HG02870 (cell line): ENCODE measurements around the gene SAMSN1.
A peak's percentile ranks its signal among the peaks of the same experiment; 100 is the strongest.
"Not testable (repeated sequence)": the region's sequence is repeated elsewhere in the genome, so short reads cannot be mapped to it uniquely, and the experiment has no call there.

Experiments
- ATAC-seq: cut with Tn5 transposase; IDR thresholded peaks from one replicate; pipeline ENCODE4 v1.9.1; 2021; ENCODE audit warnings: mild to moderate bottlenecking, moderate library complexity; ENCODE audit not compliant: unreplicated experiment

Gene SAMSN1

GRCh38 chr21:14531757-14532316 is 14.3 kb downstream of the SAMSN1 start:
- no peak for ATAC-seq

DNA sequence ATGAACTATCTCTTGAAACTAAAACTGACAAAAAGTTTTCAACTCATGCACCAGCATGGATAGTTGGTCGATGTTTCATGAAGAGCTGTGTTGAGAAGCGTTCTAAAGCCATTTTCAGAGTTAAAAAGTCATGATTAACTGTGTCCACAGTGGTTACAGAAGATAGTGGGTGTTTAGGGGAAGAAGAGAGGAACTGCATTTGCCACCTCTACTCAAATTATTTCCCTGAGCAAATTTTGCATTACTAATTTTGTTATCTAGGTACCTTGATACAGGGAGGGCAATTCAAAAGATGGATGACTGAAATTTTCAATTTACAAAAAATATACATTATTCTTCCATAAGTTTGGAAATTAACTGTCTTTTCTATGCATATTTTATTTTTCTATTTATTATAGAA is 15.5 kb downstream of the SAMSN1 start:
- no peak for ATAC-seq

GRCh38 chr21:14528815-14529214 is 17.3 kb downstream of the SAMSN1 start:
- no peak for ATAC-seq

- no peak for ATAC-seq
Measured at GRCh38 chr21:14527696-14528652, 18.1 kb downstream of the SAMSN1 start.

- ATAC-seq = no peak
Measured at GRCh38 chr21:14526836-14527695, 19.0 kb downstream of the SAMSN1 start.

GRCh38 chr21:14526199-14526598 is 19.9 kb downstream of the SAMSN1 start:
- no peak for ATAC-seq

DNA sequence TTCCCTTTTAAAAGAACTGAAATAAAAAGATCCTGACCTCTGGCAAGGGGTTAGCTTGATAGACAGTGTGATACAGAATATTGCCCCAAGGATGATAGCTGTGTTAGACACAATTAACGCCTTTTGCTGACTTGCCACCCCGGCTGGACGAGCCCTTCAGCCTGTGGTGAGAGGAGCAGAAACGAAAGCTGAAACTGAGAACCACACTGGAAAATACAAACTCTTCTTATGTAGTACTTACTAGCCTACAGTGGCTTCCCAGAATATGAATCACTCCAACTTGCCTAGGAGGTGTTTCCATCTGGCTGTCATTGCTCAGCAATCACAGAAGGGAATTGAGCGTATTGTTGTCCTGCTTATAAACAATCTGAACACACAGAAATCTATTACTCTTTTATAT is 22.9 kb downstream of the SAMSN1 start:
- peak; percentile 86 for ATAC-seq

DNA sequence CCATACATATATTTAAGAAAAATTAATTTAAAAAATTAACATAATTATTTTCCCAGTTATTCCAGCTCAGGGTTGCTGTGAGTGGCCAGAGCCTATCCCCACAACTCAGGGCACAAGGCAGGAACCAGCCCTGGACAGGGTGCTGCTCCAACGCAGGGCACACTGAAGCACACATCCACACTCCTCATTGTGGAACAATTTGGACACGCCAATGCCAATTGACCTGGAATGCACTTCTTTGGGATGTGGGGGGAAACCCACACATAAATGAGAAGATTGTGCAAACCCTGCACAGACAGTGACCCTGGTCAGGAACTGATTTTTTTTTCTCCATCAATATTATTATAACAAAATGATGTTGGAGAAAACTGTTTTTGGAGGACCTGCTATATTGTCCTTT is 23.4 kb downstream of the SAMSN1 start:
- no peak for ATAC-seq

DNA sequence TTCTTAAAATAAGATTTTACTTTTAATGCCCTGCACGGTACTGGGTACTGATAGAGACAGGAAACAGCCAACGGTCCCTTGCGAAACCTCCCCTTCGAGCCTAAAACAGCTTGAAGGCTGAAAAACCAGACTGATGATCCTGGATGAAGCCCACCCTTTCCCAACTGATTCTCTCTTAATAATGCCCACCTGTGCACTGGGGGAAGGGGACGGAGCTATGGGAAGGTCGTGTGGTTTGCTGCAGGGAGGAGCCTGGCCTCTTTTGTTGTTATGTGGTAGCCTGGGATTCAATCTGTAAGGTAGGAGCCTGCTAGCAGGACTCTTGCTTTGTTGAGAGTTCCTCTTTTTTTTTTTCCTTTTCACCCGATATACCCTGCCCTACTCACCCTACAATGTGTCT is 25.6 kb downstream of the SAMSN1 start:
- no peak for ATAC-seq

DNA sequence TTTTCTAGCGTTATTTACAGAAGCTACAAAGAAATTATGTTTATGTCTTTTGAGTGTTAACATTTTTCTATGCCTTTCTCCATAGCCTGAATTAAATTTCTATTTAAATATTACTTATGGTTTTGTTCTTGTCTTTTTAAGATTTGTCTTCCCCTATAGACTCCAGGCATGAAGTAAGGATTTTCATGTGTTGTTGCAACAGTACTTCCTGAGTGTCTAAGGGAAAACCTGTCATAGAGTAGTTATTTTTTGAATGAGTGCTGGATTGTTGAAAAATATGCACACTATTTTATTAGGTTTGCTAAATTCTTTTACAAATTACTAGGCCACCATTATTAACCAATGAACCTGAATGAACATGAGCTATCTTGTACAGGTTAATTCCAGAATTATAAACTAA is 27.1 kb downstream of the SAMSN1 start:
- no peak for ATAC-seq

GRCh38 chr21:14513804-14514203 is 32.3 kb downstream of the SAMSN1 start:
- no peak for ATAC-seq

DNA sequence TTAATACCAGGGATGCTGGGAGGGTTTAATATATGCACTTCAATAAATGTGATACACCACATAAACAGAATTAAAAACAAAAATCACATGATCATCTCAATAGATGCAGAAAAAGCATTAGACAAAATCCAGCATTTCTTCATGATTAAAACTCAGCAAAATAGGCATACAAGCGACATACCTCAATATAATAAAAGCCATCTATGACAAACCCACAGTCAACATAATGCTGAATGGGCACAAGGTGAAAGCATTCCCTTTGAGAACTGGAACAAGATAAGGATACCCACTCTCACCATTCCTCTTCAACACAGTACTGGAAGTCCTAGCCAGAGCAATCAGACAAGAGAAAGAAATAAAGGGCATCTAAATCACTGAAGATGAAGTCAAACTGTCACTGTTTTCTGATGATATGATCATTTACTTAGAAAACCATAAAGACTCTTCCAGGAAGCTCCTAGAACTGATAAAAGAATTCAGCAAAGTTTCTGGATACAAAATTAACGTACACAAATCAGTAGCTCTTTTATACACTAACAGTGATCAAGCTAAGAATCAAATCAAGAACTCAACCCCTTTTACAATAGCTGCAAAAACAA is 39.2 kb downstream of the SAMSN1 start:
- ATAC-seq = not testable (repeated sequence)

GRCh38 chr21:14500873-14501272 is 45.2 kb downstream of the SAMSN1 start:
- ATAC-seq = no peak

DNA sequence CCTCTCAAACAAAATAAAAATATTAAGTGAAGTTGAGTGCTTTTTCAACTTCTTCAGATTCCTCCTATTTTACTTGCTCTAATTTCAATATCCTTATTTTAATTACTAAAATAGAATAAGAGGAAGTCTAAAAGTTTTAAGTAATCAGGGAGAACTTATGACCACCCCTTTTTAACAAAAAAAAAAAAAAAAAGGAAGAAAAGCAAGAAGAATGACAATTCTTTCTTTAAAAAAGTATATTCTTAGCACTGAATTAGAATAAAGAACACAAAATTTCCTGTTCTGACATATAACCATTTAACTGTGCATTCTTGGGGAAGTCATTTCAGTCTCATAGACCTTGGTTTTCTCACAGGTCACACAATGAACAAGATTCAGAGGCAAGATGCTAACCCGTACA is 46.8 kb downstream of the SAMSN1 start:
- no peak for ATAC-seq

DNA sequence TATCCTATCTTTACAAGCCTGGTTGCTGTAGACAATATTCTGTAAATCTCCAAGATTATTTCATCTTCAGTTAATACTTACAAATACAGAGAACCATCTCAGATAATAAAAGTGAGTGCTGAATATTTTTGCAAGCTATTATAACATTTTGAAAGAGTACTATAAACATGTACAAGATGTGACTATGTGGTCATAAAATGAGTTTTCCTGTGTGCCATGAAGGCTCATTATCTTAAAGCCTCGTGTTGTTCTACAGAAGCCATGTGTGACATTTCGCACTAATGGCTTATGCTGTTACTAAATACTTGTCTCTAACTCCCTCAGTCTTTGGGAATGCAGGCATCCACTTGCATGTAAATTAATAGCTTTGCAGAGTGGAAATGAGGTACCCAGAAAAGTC is 48.3 kb downstream of the SAMSN1 start:
- no peak for ATAC-seq

DNA sequence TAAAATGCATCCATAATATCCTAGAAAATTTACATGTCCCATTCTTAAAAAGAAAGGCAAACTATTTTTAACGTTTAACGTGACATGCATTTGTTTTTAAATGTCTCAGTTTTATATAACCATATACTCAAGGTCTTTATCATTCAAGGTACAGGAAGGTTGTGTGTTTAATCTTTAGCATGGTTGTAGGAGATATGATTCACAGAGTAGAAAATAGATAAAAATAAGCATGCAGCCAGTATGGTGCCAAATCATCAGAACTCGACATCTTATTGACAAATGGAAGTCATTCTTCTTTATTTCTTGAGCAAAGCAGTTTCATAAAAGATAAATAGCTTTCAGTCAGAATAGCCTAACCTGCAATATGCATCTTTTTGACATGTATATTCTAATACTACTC is 51.0 kb downstream of the SAMSN1 start:
- ATAC-seq = no peak

- ATAC-seq = not testable (repeated sequence)
Measured at GRCh38 chr21:14494181-14494580, 51.9 kb downstream of the SAMSN1 start.

- ATAC-seq = no peak
Measured at GRCh38 chr21:14493731-14494130, 52.4 kb downstream of the SAMSN1 start.

DNA sequence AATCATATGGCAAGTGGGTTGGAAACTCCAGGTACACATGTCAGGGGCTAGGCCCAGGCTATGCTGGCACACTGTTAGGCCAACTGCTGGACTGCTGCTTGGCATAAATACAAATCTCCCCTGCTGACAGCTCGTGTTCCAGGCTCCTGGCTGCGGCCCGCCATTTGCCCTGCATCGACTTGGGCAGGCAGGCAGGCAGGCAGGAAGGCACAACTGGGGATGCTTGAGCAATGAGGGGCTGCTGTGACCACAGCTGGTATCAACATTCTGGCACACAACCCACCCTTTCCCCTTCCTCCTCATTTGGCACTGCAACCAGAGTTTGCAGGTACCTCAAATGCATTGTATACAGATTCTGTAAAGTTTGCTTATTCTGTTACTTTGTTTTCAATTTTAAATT is 53.2 kb downstream of the SAMSN1 start:
- ATAC-seq = no peak

DNA sequence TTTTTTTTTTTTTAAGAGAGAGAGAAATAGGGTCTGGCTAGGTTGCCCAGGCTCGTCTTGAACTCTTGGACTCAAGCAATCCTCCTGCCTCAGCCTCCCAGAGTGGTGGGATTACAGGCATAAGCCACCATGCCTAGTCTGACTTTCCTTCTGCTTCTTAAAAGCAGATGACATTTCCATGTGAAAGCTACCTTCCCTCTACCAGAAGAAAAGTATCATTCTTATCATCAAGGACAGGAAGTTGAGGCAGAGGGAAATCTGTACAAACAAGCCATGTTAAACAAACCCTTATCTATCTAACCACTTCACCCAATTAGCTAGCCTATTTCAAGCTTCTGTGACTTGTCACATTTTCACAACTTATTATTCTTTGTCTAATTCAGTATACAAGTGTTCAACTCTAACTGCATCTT is 54.8 kb downstream of the SAMSN1 start:
- no peak for ATAC-seq

- ATAC-seq = no peak
Measured at GRCh38 chr21:14488672-14489204, 57.4 kb downstream of the SAMSN1 start.
